Endothelial cell of umbilical vein (primary cell): Measurements from ENCODE around the gene CCL27. TPM values are rescaled to one million over a fixed set of nuclear protein-coding genes. Genes with fewer than 3 reads are reported as not detected.

Experiments used
- BruUV-seq: library from RNA; stranded (reverse); fragments of 400-500 nt; replicated peaks from 2 replicates; lab custom pipeline; 2021; lab: Mats Ljungman, UMichigan
- CTCF ChIA-PET: fragments of 300-600, 350-600 bp; sonication (Branson Sonifier 250); formaldehyde crosslinking; loops from one replicate; lab custom pipeline; 2021; ENCODE audit warnings: antibody characterized with exemption, inconsistent platforms; lab: Charles Lee
- POLR2A ChIA-PET: fragments of 300-600, 350-600 bp; sonication (Branson Sonifier 250); formaldehyde crosslinking; loops from one replicate; lab custom pipeline; 2021; ENCODE audit warnings: antibody characterized with exemption, inconsistent platforms; lab: Charles Lee
- DNase-seq: peaks from one replicate; pipeline ENCODE4 v3.0.0-alpha.2; 2011; ENCODE audit warnings: low read depth, low spot score
- FAIRE-seq: peaks from 2 replicates; lab custom pipeline; 2011; peaks lifted over from hg19 to GRCh38; lab: Jason Lieb, UNC
- H2AFZ ChIP-seq: 2 replicates; pipeline ENCODE4 v1.6.0; 2012; ENCODE audit warnings: low read depth, low read length, control low read depth, inconsistent platforms
- H3K27ac ChIP-seq: 2 replicates; pipeline ENCODE4 v1.5.1; 2011; ENCODE audit warnings: low read depth, mild to moderate bottlenecking, control low read depth, low read length, moderate library complexity; ENCODE audit not compliant: insufficient read depth
- H3K27me3 ChIP-seq, 2 experiments: 2 replicates each; pipeline versions ENCODE4 v1.6.0 to v1.6.1; 2011; ENCODE audit warnings: low read length in 2 of 2, mixed read lengths in 1 of 2; ENCODE audit not compliant: control insufficient read depth in 2 of 2, insufficient read depth in 2 of 2
- H3K36me3 ChIP-seq, 2 experiments: 2 replicates in 1 of 2; 3 replicates in 1 of 2; pipeline ENCODE4 v1.5.1; 2011; ENCODE audit warnings: low read length in 2 of 2, mild to moderate bottlenecking in 1 of 2, moderate library complexity in 1 of 2; ENCODE audit not compliant: control insufficient read depth in 2 of 2, insufficient read depth in 2 of 2; ENCODE audit errors: extremely low read depth in 1 of 2
- H3K4me1 ChIP-seq: 3 replicates; pipeline ENCODE4 v1.5.1; 2011; ENCODE audit warnings: mild to moderate bottlenecking, low read length; ENCODE audit not compliant: control insufficient read depth, insufficient read depth; ENCODE audit errors: extremely low read depth
- H3K4me2 ChIP-seq: 2 replicates; pipeline ENCODE4 v1.6.1; 2011; ENCODE audit warnings: low read length, control low read depth, mixed read lengths; ENCODE audit not compliant: insufficient read depth
- H3K4me3 ChIP-seq, 3 experiments: fragments of 200-600 bp in 1 of 3; sonication (generic), shearing (Covaris generic) in 1 of 3; replicated peaks in 1 of 3; 2 replicates each; pipeline ENCODE4 v1.5.1; 2011 to 2016; ENCODE audit warnings: control low read depth in 3 of 3, low read length in 3 of 3, mild to moderate bottlenecking in 2 of 3, inconsistent platforms in 1 of 3, low read depth in 1 of 3, moderate library complexity in 1 of 3; ENCODE audit not compliant: insufficient read depth in 1 of 3
- H3K79me2 ChIP-seq: 2 replicates; pipeline ENCODE4 v1.6.0; 2012; ENCODE audit warnings: low read length, inconsistent platforms; ENCODE audit not compliant: control insufficient read depth, insufficient read depth
- H3K9ac ChIP-seq: replicated peaks from 2 replicates; pipeline ENCODE3; 2011; ENCODE audit warnings: low read length, control low read depth; ENCODE audit not compliant: insufficient read depth; ENCODE audit errors: extremely low read depth
- H3K9me1 ChIP-seq: replicated peaks from 3 replicates; pipeline ENCODE4 v1.6.0; 2011; ENCODE audit warnings: mild to moderate bottlenecking, low read length; ENCODE audit not compliant: control insufficient read depth, insufficient read depth; ENCODE audit errors: extremely low read depth
- H3K9me3 ChIP-seq: replicated peaks from 2 replicates; pipeline ENCODE4 v1.5.1; 2012; ENCODE audit warnings: low read length, inconsistent platforms; ENCODE audit not compliant: control insufficient read depth, insufficient read depth
- H4K20me1 ChIP-seq: replicated peaks from 2 replicates; pipeline ENCODE3; 2011; ENCODE audit warnings: mild to moderate bottlenecking, low read length; ENCODE audit not compliant: control insufficient read depth, insufficient read depth; ENCODE audit errors: extremely low read depth
- CTCF ChIP-seq, 2 donors: IDR thresholded peaks; 1 replicate in 1 of 2; 2 replicates in 1 of 2; pipeline ENCODE4 v1.5.1; 2011; ENCODE audit warnings: low read length in 2 of 2, mild to moderate bottlenecking in 2 of 2, moderate library complexity in 2 of 2, control low read depth in 1 of 2, inconsistent platforms in 1 of 2, low read depth in 1 of 2; ENCODE audit not compliant: insufficient read depth in 1 of 2; ENCODE audit errors: extremely low read depth in 1 of 2
- EZH2 ChIP-seq: IDR thresholded peaks from 2 replicates; pipeline ENCODE4 v1.6.1; 2012; ENCODE audit warnings: borderline replicate concordance, low read depth, mild to moderate bottlenecking, moderate library complexity, low read length, inconsistent platforms; ENCODE audit not compliant: severe bottlenecking
- FOS ChIP-seq: IDR thresholded peaks from 2 replicates; pipeline ENCODE4 v1.6.1; 2011; ENCODE audit warnings: mild to moderate bottlenecking, low read length, moderate library complexity, borderline replicate concordance; ENCODE audit not compliant: insufficient read depth
- GATA2 ChIP-seq: IDR thresholded peaks from 2 replicates; pipeline ENCODE4 v1.7.0; 2011; ENCODE audit warnings: low read depth, mild to moderate bottlenecking, moderate library complexity, mixed read lengths, low read length; ENCODE audit not compliant: insufficient read length, insufficient read depth
- JUN ChIP-seq: IDR thresholded peaks from 2 replicates; pipeline ENCODE4 v1.6.1; 2011; ENCODE audit warnings: borderline replicate concordance, low read depth; ENCODE audit not compliant: insufficient read length, insufficient read depth
- MAX ChIP-seq: IDR thresholded peaks from 2 replicates; pipeline ENCODE4 v1.6.1; 2011; ENCODE audit not compliant: insufficient read depth, insufficient read length
- MYC ChIP-seq: IDR thresholded peaks from one replicate; pipeline ENCODE4 v1.6.1; 2011; ENCODE audit warnings: mild to moderate bottlenecking, low read depth, low read length
- POLR2A ChIP-seq: IDR thresholded peaks from 2 replicates; pipeline ENCODE4 v1.6.1; 2012; ENCODE audit warnings: low read depth, mild to moderate bottlenecking, control low read depth, low read length
- POLR2AphosphoS5 ChIP-seq: IDR thresholded peaks from 2 replicates; pipeline ENCODE4 v1.6.1; 2012; ENCODE audit warnings: low read depth, mild to moderate bottlenecking, control low read depth, low read length, moderate library complexity; ENCODE audit not compliant: insufficient read depth
- dilution Hi-C: fragments of 300-500 bp; cut with MboI; formaldehyde crosslinking; loops from one replicate; pipeline ENCODE4 v1.15.0; 2019; ENCODE audit warnings: low sequenced_read_pairs; ENCODE audit not compliant: extremely low pct_ligation_motif_present
- intact Hi-C: fragments of 100-400 bp; cut with micrococcal nuclease; formaldehyde crosslinking; loops from one replicate; pipeline ENCODE4 v1.10.0; 2022
- polyA plus RNA-seq, 4 experiments: library from polyadenylated mRNA; depleted of rRNA in 3 of 4; stranded (reverse) in 3 of 4; unstranded in 1 of 4; fragments of >200 nt; gene quantifications; 2 replicates each; pipeline versions ENCODE4 v1.2.1 to v1.2.3, GENCODE V29; 2011 to 2012; ENCODE audit warnings: missing spikeins in 1 of 4
- total RNA-seq: library from RNA; stranded (reverse); gene quantifications from 2 replicates; pipeline ENCODE4 v1.2.3, GENCODE V29; 2021

Gene CCL27
- total and polyA plus RNA-seq, 2 donors (not counting 3 experiments of a cell fraction or from before 2014, with no cell fraction given) = not detected

GRCh38 chr9:34658461-34658860 is 4.0 kb downstream of the CCL27 start:
- DNase-seq (no peak), FAIRE-seq (no peak)
- intact Hi-C loops (no loop called here), dilution Hi-C loops (no loop called here)
- TF ChIP-seq MAX (no peak), JUN (no peak), CTCF (IDR thresholded peaks at IDR 0.05; ENCODE audit: extremely low read depth in 1 of 2, insufficient read depth in 1 of 2, low read depth in 1 of 2, low read length in 2 of 2) (no peak), POLR2AphosphoS5 (no peak), MYC (no peak), GATA2 (no peak), FOS (no peak), EZH2 (no peak), POLR2A (no peak)
- Histone ChIP-seq H2AFZ (no peak overlapping the region), H3K9me1 (no peaks in the 10 kb centered on the region), H3K9ac (no peak overlapping the region), H3K27me3 (no peaks in the 10 kb centered on the region), H3K27ac (no peak overlapping the region), H3K79me2 (no peaks in the 10 kb centered on the region), H3K4me3 (no peak overlapping the region), H4K20me1 (no peaks in the 10 kb centered on the region), H3K4me1 (peaks cover 1% of the 10 kb centered on the region), H3K4me2 (no peak overlapping the region), H3K36me3 (no peaks in the 10 kb centered on the region), H3K9me3 (no peaks in the 10 kb centered on the region)
- ChIA-PET POLR2A (no interaction called here), CTCF (interaction anchor here (1.6 kb wide), 1 partner anchor 44 kb away, joined by 5 read pairs; no protein-coding TSS in a partner anchor)
- BruUV-seq = no TSS peak
